NCI-H2171 treated with DMSO at 0.1 percent for 48 hours (cell line): ENCODE measurements around the gene ATP6V1F.
A peak's percentile ranks its signal among the peaks of the same experiment; 100 is the strongest.
"Not testable (repeated sequence)": the region's sequence is repeated elsewhere in the genome, so short reads cannot be mapped to it uniquely, and the experiment has no call there.

Experiments used
- DNase-seq: peaks from one replicate; lab custom pipeline; 2025; lab: John Stamatoyannopoulos, UW

The ATP6V1F gene

DNA sequence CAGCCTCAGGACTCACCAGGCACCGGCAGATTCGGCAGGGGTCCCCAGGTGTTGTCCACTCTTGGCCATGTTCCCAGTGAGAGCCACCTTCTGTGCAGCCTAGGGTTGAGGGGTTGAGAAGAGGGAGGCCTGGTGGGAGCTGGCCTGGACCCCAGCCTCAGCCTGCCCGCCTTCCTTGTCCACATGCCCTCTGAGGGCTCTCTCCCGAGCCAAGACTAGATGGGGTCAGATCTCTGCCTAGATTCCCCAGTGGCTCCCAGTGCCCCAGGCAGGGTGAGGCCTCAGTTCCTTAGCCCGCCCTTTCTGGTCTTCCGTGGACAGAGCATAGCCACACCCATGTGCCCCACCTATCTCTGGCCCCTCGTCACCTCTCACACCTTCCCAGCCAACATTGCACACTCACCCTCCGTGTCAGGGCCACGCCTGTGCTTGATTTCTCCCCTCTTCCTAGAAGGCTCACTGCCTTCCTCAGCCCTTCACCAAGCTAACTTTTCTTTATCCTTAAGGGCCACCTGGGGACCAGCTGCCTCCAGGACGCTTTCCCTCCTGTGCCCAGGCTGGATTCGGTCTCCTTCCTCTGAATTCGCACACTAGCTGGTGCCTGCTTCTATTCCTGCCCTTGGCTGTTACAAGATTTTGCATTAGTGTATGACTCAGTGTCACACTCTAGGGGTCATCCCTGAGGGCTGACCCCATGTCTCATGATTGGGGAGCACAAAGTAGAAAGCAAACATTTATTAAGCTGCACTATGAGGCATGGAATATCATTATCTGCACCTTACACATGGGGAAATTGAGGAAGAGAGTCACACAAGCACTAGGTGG lies 40.3 kb downstream of the ATP6V1F start:
- DNase-seq, result no peak

DNA sequence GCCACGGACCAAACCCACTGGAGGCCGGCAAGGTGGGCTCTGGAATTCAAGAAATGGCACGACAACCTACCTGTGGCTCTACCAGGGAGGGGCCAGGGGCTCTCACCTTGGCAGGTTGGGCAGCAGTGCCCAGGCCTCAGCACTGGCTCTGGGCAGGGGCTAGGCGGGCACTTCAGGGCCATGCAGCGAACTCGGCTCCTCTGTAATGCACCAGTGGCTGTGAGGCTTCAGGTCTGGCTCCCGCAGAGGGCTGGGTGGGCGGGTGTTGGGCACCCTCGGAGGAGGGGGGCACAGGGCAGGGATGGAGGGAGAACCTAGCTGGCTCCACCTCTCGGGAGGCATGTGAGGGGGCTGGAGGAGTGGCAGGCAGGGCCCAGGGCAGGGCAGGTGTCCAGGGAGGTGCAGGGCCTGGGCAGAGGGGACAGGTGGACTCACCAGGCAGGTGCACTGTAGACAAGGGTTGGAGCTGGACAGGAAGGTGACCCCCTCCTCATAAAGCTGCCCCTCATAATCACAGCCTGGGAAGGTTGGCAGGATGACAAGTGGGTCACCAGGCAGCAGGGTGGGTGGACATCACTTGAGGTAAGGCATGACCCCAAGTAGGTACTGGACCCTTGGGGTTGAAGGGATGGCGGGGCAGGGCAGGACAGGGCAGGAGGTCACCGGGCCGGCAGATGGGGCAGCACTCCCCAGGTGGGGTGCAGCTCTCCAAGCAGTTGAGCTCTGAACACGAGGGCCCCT lies 41.1 kb downstream of the ATP6V1F start:
- DNase-seq, result no peak

DNA sequence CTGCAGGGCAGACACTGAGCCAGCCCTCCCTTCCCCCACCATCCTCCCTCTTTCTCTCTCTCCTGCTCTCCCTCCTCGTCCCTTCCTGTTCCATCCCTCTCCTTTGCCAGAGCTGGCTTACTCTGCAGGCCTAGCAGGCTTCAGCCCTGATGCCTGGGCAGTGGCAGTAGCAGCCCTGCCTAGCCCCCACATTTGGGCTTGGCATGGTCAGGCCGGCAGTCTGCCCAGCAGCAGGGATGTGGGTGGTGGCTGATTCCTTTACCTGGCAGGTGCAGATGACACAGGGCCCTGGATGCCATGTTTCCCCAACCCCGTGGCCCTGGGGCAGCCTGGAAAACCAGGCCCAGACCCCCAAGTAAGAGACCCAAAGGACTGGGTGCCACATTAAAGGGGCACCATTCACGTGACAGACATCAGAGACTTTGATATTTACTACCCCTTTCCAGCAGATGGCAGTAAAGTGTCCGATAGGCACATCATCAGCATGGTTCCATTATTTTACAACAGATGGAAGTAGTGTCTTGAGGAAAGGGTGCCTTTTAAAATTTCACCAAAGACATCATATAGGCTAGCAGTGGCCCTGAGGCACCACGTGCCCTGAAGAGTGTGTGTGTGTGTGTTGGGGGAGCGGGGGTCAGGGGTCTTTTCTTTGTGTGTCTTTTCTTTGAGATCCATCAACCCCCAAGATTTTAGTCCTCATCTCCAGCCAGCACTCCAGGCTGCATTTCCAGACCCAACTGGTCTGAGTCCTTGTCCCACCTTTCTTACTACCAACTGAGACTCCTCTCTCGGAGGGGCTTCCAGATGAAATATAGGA lies 41.9 kb downstream of the ATP6V1F start:
- peak; percentile 57 for DNase-seq

DNA sequence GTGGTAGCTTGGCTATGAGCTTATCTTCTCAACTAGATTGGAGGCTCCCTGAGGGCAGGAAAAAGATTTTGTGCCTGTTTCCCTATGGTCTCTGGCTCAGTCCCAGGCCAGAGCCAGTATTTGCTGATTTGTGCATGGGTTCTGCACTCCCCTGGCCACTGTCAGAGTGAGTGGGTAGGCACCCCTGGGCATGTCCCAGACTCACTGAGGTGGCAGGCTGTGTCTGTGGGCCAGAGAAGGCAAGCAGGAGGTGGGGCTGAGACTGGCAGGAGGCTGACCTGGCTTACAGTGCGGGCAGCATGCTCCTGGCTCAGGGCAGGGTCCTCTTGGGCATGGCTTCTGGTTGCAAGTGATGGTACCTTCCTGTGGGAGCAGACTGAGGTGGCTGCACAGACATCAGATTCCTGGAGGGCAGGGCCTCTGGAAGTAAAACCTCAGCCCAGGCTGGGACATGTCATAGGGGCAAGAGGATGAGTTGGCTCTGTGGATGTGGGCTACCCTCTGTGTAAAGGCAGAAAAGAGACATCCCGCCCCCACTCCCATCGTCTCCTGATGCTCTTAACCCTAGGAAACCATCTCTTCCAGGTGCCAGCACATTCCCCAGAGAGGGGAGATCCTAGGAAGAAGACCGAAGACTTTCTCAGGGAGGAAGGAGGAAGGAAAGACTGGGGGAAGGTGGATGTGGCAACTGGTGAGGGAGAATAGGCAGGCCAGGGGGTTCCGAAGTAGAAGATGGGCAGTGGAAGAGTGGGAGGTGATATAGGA lies 43.5 kb downstream of the ATP6V1F start:
- DNase-seq, result no peak

GRCh38 chr7:128906766-128907559 lies 44.3 kb downstream of the ATP6V1F start:
- DNase-seq, result no peak

DNA sequence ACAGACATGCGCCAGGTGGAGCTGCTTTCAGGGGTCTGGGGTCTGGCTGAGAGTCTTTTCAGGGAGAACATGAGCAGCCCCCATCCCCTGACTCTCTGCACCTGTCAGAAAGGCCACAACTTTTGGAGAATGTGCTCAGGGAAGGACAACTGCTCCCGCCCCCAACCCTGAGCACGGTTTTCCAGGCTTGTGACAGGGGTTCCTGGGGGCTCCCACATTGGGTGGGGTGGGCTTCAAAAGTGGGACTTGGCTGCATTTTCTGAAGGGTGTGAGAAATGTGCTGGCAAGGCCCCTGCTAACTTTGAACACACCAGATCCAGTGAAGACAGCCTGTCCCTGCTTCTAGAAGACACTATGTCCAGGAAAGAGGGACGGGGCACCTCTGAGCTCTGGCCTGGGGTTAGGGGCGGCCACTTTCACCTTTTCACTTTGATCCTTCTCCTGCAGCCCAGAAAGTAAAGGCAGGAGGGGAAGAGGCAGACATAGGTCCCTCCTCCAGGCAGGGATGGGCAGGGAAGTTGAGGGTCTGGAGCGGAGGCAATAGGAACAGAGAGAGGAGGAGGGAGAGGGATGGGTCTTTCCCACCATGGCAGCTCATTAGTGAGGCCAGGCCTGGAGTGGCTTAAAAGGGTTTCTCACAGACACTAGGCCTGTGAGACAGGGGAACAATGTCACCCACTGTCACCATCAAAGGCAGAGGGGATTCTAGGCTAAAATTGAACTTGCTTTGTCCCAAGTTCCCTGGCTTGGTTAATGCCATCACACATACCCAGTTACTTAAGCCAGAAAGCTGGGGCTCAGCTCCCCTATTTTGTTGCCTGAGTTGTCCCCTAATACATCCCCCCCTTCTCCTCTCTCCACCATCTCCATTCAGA lies 46.3 kb downstream of the ATP6V1F start:
- no peak for DNase-seq

GRCh38 chr7:128909625-128910568 lies 47.2 kb downstream of the ATP6V1F start:
- DNase-seq, result peak; percentile 92

DNA sequence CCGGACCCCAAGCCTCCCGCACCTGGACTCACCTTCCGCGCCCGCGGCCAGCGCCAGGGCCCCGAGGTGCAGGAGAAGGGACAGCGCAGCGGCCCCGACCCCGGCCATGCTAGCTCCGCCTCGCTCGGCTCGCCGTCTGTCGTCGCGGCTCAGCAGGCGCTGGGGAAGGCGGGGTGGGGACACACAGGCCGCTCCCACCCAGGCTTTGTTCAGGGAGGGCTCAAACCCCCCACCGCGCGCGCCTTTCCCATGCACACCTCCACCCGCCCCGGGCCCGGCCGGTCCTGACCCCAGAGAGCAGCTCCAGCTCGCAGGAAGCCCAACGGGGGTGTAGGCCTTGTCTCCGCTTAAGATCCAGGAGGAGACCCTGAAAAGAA lies 47.9 kb downstream of the ATP6V1F start, which contains the start of gene KCP:
KCP (minus strand) TSS at position 141 of the 377 bp plus-strand sequence; CDS start at position 108, 33 bp downstream.
- DNase-seq, result no peak

DNA sequence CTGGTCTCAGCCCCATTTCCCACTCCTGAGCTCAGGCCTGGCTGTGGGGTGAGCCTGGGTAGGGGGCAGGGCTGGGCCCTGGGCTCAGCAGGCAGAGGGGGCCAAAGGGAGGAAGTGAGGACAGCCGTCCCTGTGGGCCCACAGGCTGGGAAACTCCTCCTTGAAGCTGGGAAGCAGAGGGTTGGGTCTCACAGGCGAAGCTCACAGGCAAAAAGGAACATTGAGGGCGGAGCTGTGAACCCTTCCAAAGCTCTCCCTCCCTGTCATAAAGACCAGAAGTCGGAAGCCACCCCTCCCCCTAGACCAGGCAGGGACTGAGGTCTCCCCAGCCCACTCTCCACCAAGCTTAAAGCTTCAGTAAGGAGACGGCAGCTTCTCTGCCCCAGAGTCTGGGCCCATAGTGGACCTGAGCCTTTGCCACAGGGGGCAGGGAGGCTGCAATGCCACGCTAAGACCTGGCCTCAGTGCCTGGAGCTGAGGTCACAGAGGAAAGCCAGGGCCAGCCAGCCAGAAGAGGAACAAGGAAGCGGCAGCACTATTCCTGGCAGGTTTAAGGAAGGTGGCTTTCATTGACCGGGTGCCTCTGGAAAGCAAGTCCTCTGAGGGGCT lies 48.9 kb downstream of the ATP6V1F start:
- DNase-seq, result no peak

DNA sequence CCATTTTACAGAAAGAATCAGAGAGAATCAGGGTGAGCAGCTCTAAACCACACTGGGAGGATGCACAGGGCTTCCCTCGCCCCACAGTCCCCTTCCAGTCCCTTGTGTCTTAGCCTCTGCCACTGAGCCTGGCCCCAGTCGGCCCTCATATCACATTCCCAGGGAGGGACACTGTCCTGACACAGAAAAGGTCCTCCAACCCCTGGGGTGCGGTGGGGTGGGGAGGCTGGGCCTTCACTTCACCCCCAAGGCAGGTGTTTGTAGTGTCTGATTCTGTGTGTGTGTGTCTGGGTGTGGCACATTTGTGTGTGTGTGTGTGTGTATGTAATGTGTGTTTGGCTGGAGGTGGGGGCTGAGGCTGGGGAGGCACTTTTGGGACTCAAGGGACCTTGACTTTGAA lies 49.6 kb downstream of the ATP6V1F start:
- no peak for DNase-seq

- DNase-seq, result not testable (repeated sequence)
Observed at GRCh38 chr7:128912709-128913495, 50.2 kb downstream of the ATP6V1F start.

- DNase-seq, result no peak
Observed at GRCh38 chr7:128913870-128914565, 51.4 kb downstream of the ATP6V1F start.

GRCh38 chr7:128914566-128915151 lies 52.0 kb downstream of the ATP6V1F start:
- no peak for DNase-seq

GRCh38 chr7:128915271-128915819 lies 52.7 kb downstream of the ATP6V1F start:
- DNase-seq, result no peak
